SHP77 treated with DMSO at 0.1 percent for 48 hours (cell line): ENCODE data around the gene CEND1.
A peak's percentile ranks its signal among the peaks of the same experiment; 100 is the strongest.

ENCODE experiments used
- DNase-seq: peaks from one replicate; lab custom pipeline; 2025; lab: John Stamatoyannopoulos, UW

The CEND1 gene

GRCh38 chr11:827146-827896 is 37.4 kb upstream of the CEND1 start:
- DNase-seq: no peak

GRCh38 chr11:826836-827145 is 36.9 kb upstream of the CEND1 start:
- DNase-seq: no peak

- no peak for DNase-seq
These were observed 36.3 kb upstream of the CEND1 start for GRCh38 chr11:826227-826621.

- no peak for DNase-seq
These were observed 35.7 kb upstream of the CEND1 start for GRCh38 chr11:825366-826226.

- DNase-seq: no peak
These were observed 35.1 kb upstream of the CEND1 start for GRCh38 chr11:824942-825341.

GRCh38 chr11:824292-824880 is 34.5 kb upstream of the CEND1 start:
- peak; percentile 45 for DNase-seq

DNA sequence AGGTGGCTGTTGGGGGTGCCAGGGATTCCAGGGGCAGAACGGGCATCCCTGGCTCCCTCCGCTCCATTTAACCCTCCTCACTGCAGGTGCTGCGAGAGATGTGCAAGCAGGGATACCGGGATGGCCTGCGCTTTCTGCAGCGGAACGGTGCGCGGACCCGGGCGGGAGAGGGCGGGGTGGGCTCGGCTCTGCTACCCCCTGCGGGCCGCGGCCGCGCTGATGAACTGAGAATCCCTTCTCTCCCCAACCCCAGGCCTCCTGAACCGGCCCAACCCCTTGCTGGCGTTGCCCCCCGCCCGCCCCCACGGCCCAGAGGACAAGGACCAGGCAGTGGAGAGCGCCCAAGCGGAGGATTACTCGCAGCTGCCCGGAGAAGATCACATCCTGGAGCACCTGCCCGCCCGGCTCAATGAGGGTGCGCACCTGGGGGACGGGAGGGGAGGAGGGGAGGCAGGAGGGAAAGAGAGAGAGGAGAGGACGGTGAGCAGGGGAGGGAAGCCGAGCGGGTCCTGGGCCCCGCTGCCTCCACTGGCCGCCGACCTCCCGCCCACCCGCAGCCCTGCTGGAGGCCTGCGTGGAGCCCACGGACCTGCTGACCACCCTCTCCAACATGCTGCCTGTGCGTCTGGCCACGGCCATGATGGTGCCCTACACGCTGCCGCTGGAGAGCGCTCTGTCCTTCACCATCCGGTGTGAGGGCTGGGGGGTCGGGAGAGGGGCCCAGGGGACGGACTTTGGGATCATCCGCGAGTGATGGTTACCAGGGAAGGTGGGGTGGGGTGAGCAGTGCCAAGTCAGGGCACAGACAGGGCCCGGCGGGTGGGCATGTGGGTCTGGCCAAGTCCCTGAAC is 33.8 kb upstream of the CEND1 start:
- no peak for DNase-seq

- DNase-seq: no peak
These were observed 31.9 kb upstream of the CEND1 start for GRCh38 chr11:821512-822371.

GRCh38 chr11:820655-821511 is 31.0 kb upstream of the CEND1 start:
- DNase-seq: no peak

GRCh38 chr11:819943-820649 is 30.2 kb upstream of the CEND1 start:
- peak; percentile 17 for DNase-seq

- DNase-seq: no peak
These were observed 29.4 kb upstream of the CEND1 start for GRCh38 chr11:819129-819931.

GRCh38 chr11:818396-819128 is 28.7 kb upstream of the CEND1 start, which contains the start of gene PNPLA2:
PNPLA2 (plus strand) TSS chr11:818914; CDS start chr11:819719, 805 bp downstream.
- no peak for DNase-seq

DNA sequence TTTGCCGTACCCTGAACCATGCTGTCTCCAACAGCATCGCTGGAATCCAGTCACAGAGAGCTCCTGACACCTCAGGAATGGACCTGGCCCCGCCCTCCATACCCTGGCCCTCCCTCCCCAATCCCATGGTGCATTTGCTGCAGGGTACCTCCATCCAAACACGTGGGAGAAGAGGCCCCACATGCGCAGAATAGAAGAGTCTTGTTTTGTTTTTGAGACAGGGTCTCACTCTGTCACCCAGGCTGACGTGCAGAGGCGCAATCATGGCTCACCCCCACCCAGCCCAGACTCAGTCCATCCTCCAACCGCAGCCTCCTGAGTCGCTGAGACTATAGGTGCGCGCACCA is 26.5 kb upstream of the CEND1 start:
- DNase-seq: no peak

DNA sequence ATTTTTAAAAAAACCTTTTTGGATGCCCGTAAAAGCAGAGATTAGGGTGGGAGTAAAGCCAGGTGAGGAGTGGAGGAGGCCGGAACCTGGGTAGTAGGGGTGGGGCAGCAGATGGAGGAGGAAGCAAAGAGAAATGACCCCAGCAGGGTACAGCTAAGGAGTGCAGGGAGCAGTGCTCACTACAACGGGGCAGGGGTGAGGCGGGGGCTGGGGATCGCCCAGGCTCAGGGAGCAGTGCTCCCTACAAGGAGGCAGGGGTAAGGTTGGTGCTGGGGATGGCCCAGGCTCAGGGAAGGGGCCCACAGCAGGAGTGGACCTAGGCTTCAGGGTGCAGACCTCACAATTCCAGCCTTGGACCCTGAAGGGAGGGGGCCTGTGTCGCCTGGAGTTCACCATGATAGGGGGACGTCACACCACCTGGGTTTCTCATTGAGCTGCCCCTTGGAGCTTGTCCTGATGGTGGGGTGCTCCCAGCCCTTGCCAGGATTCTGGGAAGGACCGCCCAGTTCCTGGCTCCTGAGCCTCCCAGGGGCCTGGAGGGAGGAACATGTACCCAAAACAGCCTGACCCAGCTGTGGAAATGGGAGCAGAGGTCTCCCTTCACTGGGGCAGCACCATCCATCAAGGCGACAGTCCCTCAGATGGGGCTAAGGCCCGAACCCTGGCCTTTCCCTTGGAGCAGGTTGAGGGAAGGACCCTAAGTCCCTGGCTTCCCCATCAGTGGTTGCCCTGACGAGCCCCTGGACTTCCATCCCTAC is 26.0 kb upstream of the CEND1 start:
- DNase-seq: no peak

GRCh38 chr11:813456-814096 is 23.7 kb upstream of the CEND1 start:
- DNase-seq: no peak

- no peak for DNase-seq
These were observed 23.2 kb upstream of the CEND1 start for GRCh38 chr11:813072-813455.

DNA sequence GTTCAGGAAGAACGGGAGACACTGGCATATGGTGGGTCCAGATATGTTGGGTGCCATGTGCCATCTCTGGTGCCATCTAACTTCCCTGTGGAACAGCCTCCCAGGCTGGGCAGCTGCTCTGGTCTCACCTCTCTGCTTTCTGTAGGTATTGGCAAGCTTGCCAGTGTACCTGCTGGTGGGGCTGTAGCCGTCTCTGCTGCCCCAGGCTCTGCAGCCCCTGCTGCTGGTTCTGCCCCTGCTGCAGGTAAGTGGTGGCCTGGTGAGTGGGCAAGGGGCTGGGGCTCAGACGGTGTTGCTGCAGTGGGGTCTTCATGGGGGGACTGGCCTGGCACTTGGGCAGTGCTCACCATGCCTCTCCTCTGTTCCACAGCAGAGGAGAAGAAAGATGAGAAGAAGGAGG is 22.5 kb upstream of the CEND1 start:
- DNase-seq: no peak
